ENCODE results near the gene AREG. TPM values are rescaled to one million over a fixed set of nuclear protein-coding genes. Genes with fewer than 3 reads are reported as not detected.

The AREG gene
- total and polyA plus RNA-seq, 5 donors from 2014 or later = 0.43 to 9.3 (median 1.9) TPM

DNA sequence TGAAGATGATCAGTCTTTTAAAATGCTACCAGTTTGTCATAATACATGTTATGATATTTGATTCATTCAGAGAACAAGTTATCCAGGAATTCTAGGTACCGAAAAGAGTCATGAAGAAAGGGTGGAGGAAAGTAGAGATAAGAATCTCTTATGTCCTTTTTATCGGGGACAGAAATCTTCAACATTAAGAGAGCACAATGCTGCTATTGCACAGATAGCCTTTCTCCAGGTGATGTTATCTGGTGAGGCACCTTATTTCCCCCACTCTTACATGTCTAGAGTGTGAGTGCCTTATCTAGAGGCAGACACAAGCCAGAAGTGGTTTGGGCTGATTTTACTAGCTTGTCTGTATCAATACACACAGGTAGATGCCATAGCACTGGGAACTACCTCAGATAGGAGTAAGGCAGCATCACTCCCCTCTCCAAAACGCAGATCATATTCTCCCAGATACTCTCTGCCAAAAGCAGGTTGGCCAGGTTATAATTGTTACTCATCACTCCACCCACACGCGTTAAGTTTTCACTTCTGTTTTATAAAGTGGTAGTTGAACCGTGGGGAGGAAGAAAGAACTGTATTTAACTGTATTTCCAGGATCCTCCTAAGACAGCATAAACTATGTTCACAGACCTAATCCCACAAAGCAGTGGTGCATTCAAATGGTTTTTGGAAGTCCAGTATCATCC is 38.4 kb downstream of the AREG start:
- no peak overlapping the region for H3K4me3 ChIP-seq (ENCODE audit: low read depth, low read length)
- no peaks in the 10 kb centered on the region for H3K27me3 ChIP-seq (ENCODE audit: control insufficient read depth, insufficient read depth, low read length)
- peaks cover 5% of the 10 kb centered on the region for H3K27me3 Mint-ChIP-seq
- no peak for ATAC-seq (ENCODE audit: low read depth in 2 of 2)
- H3K9me3 ChIP-seq (ENCODE audit: control insufficient read depth in 2 of 2, low read length in 2 of 2) = no peaks in the 10 kb centered on the region
- H3K27ac ChIP-seq (ENCODE audit: insufficient read depth, low read length, poor library complexity, severe bottlenecking) = no peak overlapping the region
- no peaks in the 10 kb centered on the region for H3K36me3 ChIP-seq (ENCODE audit: control insufficient read depth, insufficient read depth, low read length)
- H3K4me3 Mint-ChIP-seq = no peak overlapping the region
- no peak for DNase-seq
- no peaks in the 10 kb centered on the region for H3K4me1 Mint-ChIP-seq
- peaks cover 0 to 1% (median 0%) of the 10 kb centered on the region in 7 donors for H3K9me3 Mint-ChIP-seq
- H3K4me1 ChIP-seq (ENCODE audit: control insufficient read depth, insufficient read depth, low read length, poor library complexity, severe bottlenecking) = no peaks in the 10 kb centered on the region
- no peaks in the 10 kb centered on the region for H3K36me3 Mint-ChIP-seq
- H3K27ac Mint-ChIP-seq = no peak overlapping the region

DNA sequence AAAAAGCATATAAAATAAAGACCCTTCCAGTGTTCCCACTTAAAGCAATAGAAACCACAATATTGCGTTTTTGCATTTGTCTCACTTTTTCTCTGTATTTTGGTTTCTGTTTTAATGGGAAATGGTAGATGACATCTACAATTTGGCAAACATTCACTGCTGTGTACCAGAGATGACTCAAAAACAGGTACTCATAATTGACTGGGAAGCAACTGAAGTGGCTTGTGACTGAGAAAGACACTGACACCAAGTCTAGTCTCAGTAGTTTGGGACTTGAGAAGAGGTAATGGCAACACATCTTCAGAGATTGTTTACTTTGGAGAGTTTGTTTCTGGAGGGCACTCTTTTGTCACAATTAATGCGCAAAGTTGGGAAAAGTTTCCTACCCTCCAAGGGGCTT is 42.0 kb downstream of the AREG start:
- Mint-ChIP-seq H3K36me3 (no peaks in the 10 kb centered on the region), H3K27ac (no peak overlapping the region), H3K4me3 (no peak overlapping the region), H3K9me3 (no peaks in the 10 kb centered on the region), H3K27me3 (no peaks in the 10 kb centered on the region), H3K4me1 (no peaks in the 10 kb centered on the region)
- no peak for DNase-seq
- no peaks in the 10 kb centered on the region for H3K27me3 ChIP-seq (ENCODE audit: control insufficient read depth, insufficient read depth, low read length)
- H3K9me3 ChIP-seq (ENCODE audit: control insufficient read depth in 2 of 2, low read length in 2 of 2) = no peaks in the 10 kb centered on the region
- no peak overlapping the region for H3K27ac ChIP-seq (ENCODE audit: insufficient read depth, low read length, poor library complexity, severe bottlenecking)
- H3K4me3 ChIP-seq (ENCODE audit: low read depth, low read length) = no peak overlapping the region
- no peak for ATAC-seq (ENCODE audit: low read depth in 2 of 2)
- H3K36me3 ChIP-seq (ENCODE audit: control insufficient read depth, insufficient read depth, low read length) = no peaks in the 10 kb centered on the region
- no peaks in the 10 kb centered on the region for H3K4me1 ChIP-seq (ENCODE audit: control insufficient read depth, insufficient read depth, low read length, poor library complexity, severe bottlenecking)

DNA sequence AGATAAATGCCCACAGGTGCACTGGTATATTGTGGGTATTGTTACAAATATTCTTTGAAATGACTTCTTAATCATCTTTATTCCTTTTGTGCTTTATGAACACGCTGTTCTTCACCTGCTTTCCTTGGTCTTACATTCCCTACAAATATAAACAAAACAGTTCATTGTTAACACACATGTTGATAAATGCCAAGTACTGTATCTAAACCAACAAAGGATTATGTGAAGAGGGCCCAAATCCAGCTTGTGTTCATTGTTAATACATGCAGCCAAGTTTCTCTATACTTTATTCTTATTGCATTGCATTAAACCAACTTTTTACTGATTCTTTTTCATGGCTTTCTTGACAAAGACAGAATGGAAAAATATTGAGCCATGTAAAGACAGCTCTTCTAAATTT is 42.8 kb downstream of the AREG start:
- Histone ChIP-seq H3K9me3 (ENCODE audit: control insufficient read depth in 2 of 2, low read length in 2 of 2) (no peaks in the 10 kb centered on the region), H3K4me1 (ENCODE audit: control insufficient read depth, insufficient read depth, low read length, poor library complexity, severe bottlenecking) (no peaks in the 10 kb centered on the region), H3K4me3 (ENCODE audit: low read depth, low read length) (no peak overlapping the region), H3K36me3 (ENCODE audit: control insufficient read depth, insufficient read depth, low read length) (no peaks in the 10 kb centered on the region), H3K27me3 (ENCODE audit: control insufficient read depth, insufficient read depth, low read length) (no peaks in the 10 kb centered on the region), H3K27ac (ENCODE audit: insufficient read depth, low read length, poor library complexity, severe bottlenecking) (no peak overlapping the region)
- ATAC-seq (ENCODE audit: low read depth in 2 of 2) (no peak), DNase-seq (no peak)
- Mint-ChIP-seq H3K27ac (no peak overlapping the region), H3K27me3 (no peaks in the 10 kb centered on the region), H3K9me3 (no peaks in the 10 kb centered on the region), H3K4me1 (no peaks in the 10 kb centered on the region), H3K36me3 (no peaks in the 10 kb centered on the region), H3K4me3 (no peak overlapping the region)

DNA sequence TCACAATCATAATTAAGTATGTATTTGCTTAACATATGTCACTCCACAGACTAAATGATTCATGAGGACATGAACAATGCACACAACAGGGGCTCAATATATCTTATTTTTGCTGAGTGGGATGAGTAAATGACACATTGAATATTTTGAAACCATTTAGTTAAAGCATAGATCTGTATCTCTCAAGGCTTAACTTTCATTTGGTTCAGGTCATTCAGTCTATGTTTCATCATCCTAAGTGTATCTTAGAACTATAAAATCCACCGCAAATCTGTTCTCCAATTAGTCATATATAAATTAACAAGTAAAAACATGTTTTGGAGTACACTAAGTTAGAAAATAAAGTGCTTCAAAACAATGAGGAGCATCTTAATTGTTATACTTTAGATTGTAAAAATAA is 45.8 kb downstream of the AREG start:
- Mint-ChIP-seq H3K27me3 (no peaks in the 10 kb centered on the region), H3K27ac (no peak overlapping the region), H3K4me1 (no peaks in the 10 kb centered on the region), H3K36me3 (no peaks in the 10 kb centered on the region), H3K9me3 (no peaks in the 10 kb centered on the region), H3K4me3 (no peak overlapping the region)
- H3K4me1 ChIP-seq (ENCODE audit: control insufficient read depth, insufficient read depth, low read length, poor library complexity, severe bottlenecking) = no peaks in the 10 kb centered on the region
- H3K27ac ChIP-seq (ENCODE audit: insufficient read depth, low read length, poor library complexity, severe bottlenecking) = no peak overlapping the region
- H3K27me3 ChIP-seq (ENCODE audit: control insufficient read depth, insufficient read depth, low read length) = no peaks in the 10 kb centered on the region
- no peaks in the 10 kb centered on the region for H3K36me3 ChIP-seq (ENCODE audit: control insufficient read depth, insufficient read depth, low read length)
- no peak for DNase-seq
- H3K9me3 ChIP-seq (ENCODE audit: control insufficient read depth in 2 of 2, low read length in 2 of 2) = no peaks in the 10 kb centered on the region
- ATAC-seq (ENCODE audit: low read depth in 2 of 2) = no peak
- no peak overlapping the region for H3K4me3 ChIP-seq (ENCODE audit: low read depth, low read length)

DNA sequence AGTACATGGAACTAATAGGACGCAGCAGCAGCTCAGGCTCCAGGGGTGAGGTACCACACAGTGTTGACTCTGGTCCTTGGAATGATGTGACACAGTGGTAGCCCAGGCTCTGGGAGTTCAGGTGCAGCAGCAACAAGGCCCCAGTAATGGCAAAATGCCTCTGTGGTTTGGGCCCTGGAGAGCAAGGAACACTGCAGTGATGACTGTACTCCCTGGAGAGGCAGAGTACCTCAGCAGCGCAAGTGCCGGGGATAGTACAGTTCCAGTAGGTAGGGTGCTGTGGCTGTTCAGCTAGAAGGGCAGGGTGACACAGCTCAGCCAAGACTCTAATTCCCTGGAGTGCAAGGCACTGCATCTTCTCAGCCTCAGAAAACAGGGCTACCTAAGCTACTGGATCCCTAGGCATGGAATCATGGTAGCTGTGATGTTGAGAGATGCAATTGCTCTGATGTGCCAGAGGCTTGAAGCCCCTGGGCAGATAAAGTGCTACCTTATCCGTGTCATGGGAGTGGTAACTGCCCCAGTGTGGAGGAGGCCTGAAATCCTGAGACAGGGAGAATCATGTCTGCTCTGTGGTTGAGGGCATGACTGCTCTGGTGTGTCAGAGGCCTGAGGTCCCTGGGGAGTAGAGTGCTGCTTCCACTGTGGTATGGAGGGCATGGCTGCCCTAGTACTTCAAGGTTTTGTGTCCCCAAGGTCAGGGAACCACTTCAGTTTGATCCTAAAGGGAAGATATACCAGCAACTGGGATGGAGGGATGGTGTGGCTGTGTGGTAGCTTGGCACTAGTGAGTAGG is 55.2 kb downstream of the AREG start:
- H3K4me3 ChIP-seq (ENCODE audit: low read depth, low read length) = no peak overlapping the region
- no peak overlapping the region for H3K4me3 Mint-ChIP-seq
- H3K4me1 ChIP-seq (ENCODE audit: control insufficient read depth, insufficient read depth, low read length, poor library complexity, severe bottlenecking) = no peaks in the 10 kb centered on the region
- H3K36me3 ChIP-seq (ENCODE audit: control insufficient read depth, insufficient read depth, low read length) = no peaks in the 10 kb centered on the region
- peaks cover 0 to 5% (median 0%) of the 10 kb centered on the region in 7 donors for H3K9me3 Mint-ChIP-seq
- H3K4me1 Mint-ChIP-seq = no peaks in the 10 kb centered on the region
- H3K27ac ChIP-seq (ENCODE audit: insufficient read depth, low read length, poor library complexity, severe bottlenecking) = no peak overlapping the region
- no peaks in the 10 kb centered on the region for H3K36me3 Mint-ChIP-seq
- no peak overlapping the region for H3K27ac Mint-ChIP-seq
- peaks cover 8% of the 10 kb centered on the region for H3K27me3 Mint-ChIP-seq
- no peaks in the 10 kb centered on the region for H3K9me3 ChIP-seq (ENCODE audit: control insufficient read depth in 2 of 2, low read length in 2 of 2)
- DNase-seq (no peak), ATAC-seq (ENCODE audit: low read depth in 2 of 2) (no peak)
- no peaks in the 10 kb centered on the region for H3K27me3 ChIP-seq (ENCODE audit: control insufficient read depth, insufficient read depth, low read length)

DNA sequence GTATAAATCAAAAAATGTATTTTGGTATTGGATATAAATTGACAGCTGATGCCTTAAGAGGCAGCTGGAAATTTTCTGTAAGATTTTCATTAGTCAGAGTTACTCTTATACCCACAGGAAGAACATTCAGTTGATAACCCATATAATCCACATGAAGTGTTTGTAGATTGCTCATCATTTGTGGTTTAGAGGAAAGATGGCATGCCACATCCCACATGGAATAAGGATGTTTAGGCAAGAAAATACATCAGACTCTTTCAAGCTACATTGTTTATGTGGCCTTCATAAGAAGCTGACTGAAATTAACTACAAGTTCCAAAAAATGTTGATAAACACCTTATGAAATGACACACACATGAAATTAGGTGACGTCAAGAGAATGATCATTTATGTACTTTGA is 56.6 kb downstream of the AREG start:
- H3K4me3 Mint-ChIP-seq = no peak overlapping the region
- Histone ChIP-seq H3K9me3 (ENCODE audit: control insufficient read depth in 2 of 2, low read length in 2 of 2) (no peaks in the 10 kb centered on the region), H3K36me3 (ENCODE audit: control insufficient read depth, insufficient read depth, low read length) (no peaks in the 10 kb centered on the region), H3K4me1 (ENCODE audit: control insufficient read depth, insufficient read depth, low read length, poor library complexity, severe bottlenecking) (no peaks in the 10 kb centered on the region), H3K4me3 (ENCODE audit: low read depth, low read length) (no peak overlapping the region), H3K27me3 (ENCODE audit: control insufficient read depth, insufficient read depth, low read length) (no peaks in the 10 kb centered on the region), H3K27ac (ENCODE audit: insufficient read depth, low read length, poor library complexity, severe bottlenecking) (no peak overlapping the region)
- H3K27me3 Mint-ChIP-seq = peaks cover 12% of the 10 kb centered on the region
- DNase-seq (no peak), ATAC-seq (ENCODE audit: low read depth in 2 of 2) (no peak)
- H3K4me1 Mint-ChIP-seq = no peaks in the 10 kb centered on the region
- peaks cover 0 to 7% (median 1%) of the 10 kb centered on the region in 7 donors for H3K9me3 Mint-ChIP-seq
- H3K36me3 Mint-ChIP-seq = no peaks in the 10 kb centered on the region
- H3K27ac Mint-ChIP-seq = no peak overlapping the region

DNA sequence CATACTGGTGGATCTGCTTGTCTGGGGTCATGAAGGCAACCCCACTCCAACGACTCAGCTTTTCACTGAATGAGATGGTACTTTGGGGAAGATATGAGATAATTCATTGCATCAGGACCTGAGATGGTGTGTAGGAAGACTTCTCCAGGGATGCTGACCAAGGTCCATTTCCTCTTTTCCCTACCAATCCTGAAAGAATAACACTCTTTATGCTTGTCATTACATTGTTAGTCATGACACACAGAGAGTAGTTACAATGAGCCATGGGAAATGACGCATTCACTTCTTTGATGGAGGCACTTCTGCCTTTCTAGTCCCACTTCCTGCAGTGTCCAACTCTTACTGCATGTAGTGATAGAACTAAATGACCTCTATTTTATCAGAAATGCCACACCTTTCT is 58.6 kb downstream of the AREG start:
- Mint-ChIP-seq H3K27ac (no peak overlapping the region), H3K36me3 (no peaks in the 10 kb centered on the region), H3K4me3 (no peak overlapping the region), H3K9me3 (peaks cover 0 to 12% (median 1%) of the 10 kb centered on the region in 7 donors), H3K27me3 (peaks cover 13% of the 10 kb centered on the region), H3K4me1 (no peaks in the 10 kb centered on the region)
- no peaks in the 10 kb centered on the region for H3K27me3 ChIP-seq (ENCODE audit: control insufficient read depth, insufficient read depth, low read length)
- DNase-seq (no peak), ATAC-seq (ENCODE audit: low read depth in 2 of 2) (no peak)
- H3K4me3 ChIP-seq (ENCODE audit: low read depth, low read length) = no peak overlapping the region
- no peak overlapping the region for H3K27ac ChIP-seq (ENCODE audit: insufficient read depth, low read length, poor library complexity, severe bottlenecking)
- no peaks in the 10 kb centered on the region for H3K4me1 ChIP-seq (ENCODE audit: control insufficient read depth, insufficient read depth, low read length, poor library complexity, severe bottlenecking)
- no peaks in the 10 kb centered on the region for H3K36me3 ChIP-seq (ENCODE audit: control insufficient read depth, insufficient read depth, low read length)
- no peaks in the 10 kb centered on the region for H3K9me3 ChIP-seq (ENCODE audit: control insufficient read depth in 2 of 2, low read length in 2 of 2)

DNA sequence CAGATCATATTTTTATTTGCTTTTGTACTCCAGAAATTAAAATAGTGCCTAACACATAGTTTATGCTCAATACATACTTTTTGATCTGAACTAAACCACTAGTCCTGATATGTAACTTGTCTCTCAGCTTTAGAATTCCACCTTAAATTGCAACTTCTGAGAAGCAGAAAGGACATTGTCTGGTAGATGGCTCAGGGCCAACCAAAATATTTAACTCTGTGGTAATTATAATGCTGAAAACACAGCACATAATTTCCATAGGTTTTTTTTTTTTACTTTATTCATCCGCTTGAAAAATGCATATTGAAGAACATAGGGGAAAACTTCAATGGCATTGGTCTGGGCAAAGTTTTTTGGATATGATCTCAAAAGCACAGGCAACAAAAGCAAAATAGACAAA is 59.3 kb downstream of the AREG start:
- Mint-ChIP-seq H3K27ac (no peak overlapping the region), H3K27me3 (peaks cover 11% of the 10 kb centered on the region), H3K36me3 (no peaks in the 10 kb centered on the region), H3K4me1 (no peaks in the 10 kb centered on the region), H3K9me3 (peaks cover 0 to 12% (median 1%) of the 10 kb centered on the region in 7 donors), H3K4me3 (no peak overlapping the region)
- DNase-seq (no peak), ATAC-seq (ENCODE audit: low read depth in 2 of 2) (no peak)
- no peak overlapping the region for H3K27ac ChIP-seq (ENCODE audit: insufficient read depth, low read length, poor library complexity, severe bottlenecking)
- H3K36me3 ChIP-seq (ENCODE audit: control insufficient read depth, insufficient read depth, low read length) = no peaks in the 10 kb centered on the region
- no peaks in the 10 kb centered on the region for H3K4me1 ChIP-seq (ENCODE audit: control insufficient read depth, insufficient read depth, low read length, poor library complexity, severe bottlenecking)
- no peak overlapping the region for H3K4me3 ChIP-seq (ENCODE audit: low read depth, low read length)
- H3K9me3 ChIP-seq (ENCODE audit: control insufficient read depth in 2 of 2, low read length in 2 of 2) = no peaks in the 10 kb centered on the region
- H3K27me3 ChIP-seq (ENCODE audit: control insufficient read depth, insufficient read depth, low read length) = no peaks in the 10 kb centered on the region

Data from CD4-positive, CD25-positive, alpha-beta regulatory T cell (primary cell).